ENCODE results near the gene COLEC11.

Gene COLEC11

GRCh38 chr2:3669656-3670055 is 74.7 kb downstream of the COLEC11 start:
- H3K27ac ChIP-seq, result no peak overlapping the region
- POLR2A ChIA-PET (ENCODE audit: low non-redundant PET), result no interaction called here
- TF ChIP-seq, protein P1, sequence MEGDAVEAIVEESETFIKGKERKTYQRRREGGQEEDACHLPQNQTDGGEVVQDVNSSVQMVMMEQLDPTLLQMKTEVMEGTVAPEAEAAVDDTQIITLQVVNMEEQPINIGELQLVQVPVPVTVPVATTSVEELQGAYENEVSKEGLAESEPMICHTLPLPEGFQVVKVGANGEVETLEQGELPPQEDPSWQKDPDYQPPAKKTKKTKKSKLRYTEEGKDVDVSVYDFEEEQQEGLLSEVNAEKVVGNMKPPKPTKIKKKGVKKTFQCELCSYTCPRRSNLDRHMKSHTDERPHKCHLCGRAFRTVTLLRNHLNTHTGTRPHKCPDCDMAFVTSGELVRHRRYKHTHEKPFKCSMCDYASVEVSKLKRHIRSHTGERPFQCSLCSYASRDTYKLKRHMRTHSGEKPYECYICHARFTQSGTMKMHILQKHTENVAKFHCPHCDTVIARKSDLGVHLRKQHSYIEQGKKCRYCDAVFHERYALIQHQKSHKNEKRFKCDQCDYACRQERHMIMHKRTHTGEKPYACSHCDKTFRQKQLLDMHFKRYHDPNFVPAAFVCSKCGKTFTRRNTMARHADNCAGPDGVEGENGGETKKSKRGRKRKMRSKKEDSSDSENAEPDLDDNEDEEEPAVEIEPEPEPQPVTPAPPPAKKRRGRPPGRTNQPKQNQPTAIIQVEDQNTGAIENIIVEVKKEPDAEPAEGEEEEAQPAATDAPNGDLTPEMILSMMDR (conservative IDR thresholded peaks at IDR 0.05; ENCODE audit: low read depth), result no peak
- CTCF ChIA-PET, result no interaction called here
- DNase-seq (ENCODE audit: low spot score), result no peak

GRCh38 chr2:3670376-3670775 is 75.5 kb downstream of the COLEC11 start:
- TF ChIP-seq, protein P1 (conservative IDR thresholded peaks at IDR 0.05; ENCODE audit: low read depth), result no peak
- no peak for DNase-seq (ENCODE audit: low spot score)
- POLR2A ChIA-PET (ENCODE audit: low non-redundant PET), result no interaction called here
- CTCF ChIA-PET, result no interaction called here
- no peak overlapping the region for H3K27ac ChIP-seq

GRCh38 chr2:3670941-3671340 is 76.0 kb downstream of the COLEC11 start:
- CTCF ChIA-PET, result interaction anchor here (0.6 to 0.7 kb wide), 2 partner anchors 69 to 1349 kb away, joined by 3 read pairs; no protein-coding TSS in a partner anchor
- POLR2A ChIA-PET (ENCODE audit: low non-redundant PET), result no interaction called here
- TF ChIP-seq, protein P1 (conservative IDR thresholded peaks at IDR 0.05; ENCODE audit: low read depth), result no peak
- DNase-seq (ENCODE audit: low spot score), result no peak
- no peak overlapping the region for H3K27ac ChIP-seq

DNA sequence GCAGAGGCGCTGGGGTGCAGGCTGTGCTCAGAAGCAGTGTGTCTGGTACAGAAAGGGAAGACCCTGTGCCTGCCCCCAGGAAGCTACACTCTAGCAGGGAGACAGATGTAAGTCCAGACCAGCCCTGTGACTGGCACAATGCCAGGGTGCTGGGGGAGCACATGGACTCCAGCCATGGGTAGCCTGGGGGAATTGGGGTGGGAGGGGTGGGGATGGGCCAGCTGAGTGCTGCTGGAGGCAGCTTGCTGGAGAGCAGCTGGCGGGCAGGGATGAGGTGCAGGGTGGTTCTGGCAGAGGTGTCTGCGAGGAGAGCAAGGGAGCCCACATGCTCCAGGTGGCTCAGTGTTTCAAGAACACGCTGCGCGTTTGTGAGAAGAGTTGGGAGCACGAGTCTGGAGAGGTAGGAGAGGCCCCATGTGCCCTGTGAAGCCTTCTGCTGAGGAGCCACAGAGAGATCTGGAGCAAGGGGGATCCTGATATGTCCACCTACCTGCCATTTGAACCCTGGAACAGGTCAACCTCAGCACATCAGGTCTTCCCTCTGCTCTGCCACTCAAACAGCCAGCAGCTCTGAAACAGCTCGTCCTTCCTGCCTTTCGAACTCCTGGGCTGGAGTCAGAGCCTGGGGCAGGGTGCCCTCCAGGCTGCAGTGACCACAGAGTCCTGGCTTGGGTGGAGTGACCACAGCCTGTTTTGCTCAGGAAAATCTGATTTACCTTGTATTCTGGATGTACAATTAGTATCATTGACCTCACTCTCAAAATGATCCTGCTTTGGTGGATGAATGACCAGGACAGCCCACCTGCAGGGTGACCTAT is 78.2 kb downstream of the COLEC11 start:
- no peak overlapping the region for H3K27ac ChIP-seq
- POLR2A ChIA-PET (ENCODE audit: low non-redundant PET), result no interaction called here
- TF ChIP-seq, protein P1 (conservative IDR thresholded peaks at IDR 0.05; ENCODE audit: low read depth), result no peak
- DNase-seq (ENCODE audit: low spot score), result no peak
- CTCF ChIA-PET, result no interaction called here

GRCh38 chr2:3674066-3674845 is 79.3 kb downstream of the COLEC11 start:
- POLR2A ChIA-PET (ENCODE audit: low non-redundant PET), result no interaction called here

DNA sequence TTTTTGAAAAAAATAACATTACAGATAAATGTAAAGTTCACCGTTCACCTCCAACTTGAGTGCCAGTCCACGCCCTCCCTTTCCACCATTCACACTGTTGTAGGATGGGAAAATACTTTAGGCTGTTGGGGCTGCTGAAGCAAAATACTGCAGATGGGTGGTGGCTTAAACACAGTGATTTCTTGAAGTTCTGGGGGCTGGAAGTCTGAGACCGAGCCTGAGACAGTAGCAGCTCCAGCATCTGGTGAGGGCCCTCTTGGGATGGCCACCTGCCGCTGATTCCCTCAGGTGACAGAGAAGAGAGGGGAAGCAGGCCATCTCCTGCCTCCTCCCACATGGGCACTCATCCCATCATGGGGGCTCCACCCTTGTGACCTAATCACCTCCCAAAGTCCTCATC is 80.8 kb downstream of the COLEC11 start:
- CTCF ChIA-PET, result no interaction called here
- TF ChIP-seq, protein P1 (conservative IDR thresholded peaks at IDR 0.05; ENCODE audit: low read depth), result no peak
- no peak for DNase-seq (ENCODE audit: low spot score)
- H3K27ac ChIP-seq, result no peak overlapping the region
- POLR2A ChIA-PET (ENCODE audit: low non-redundant PET), result no interaction called here

More at GRCh38 chr2:3674066-3674845, 79.3 kb downstream of the COLEC11 start:
- TF ChIP-seq, protein P1 (conservative IDR thresholded peaks at IDR 0.05; ENCODE audit: low read depth), result no peak
- no peak for DNase-seq (ENCODE audit: low spot score)
- H3K27ac ChIP-seq, result no peak overlapping the region
- CTCF ChIA-PET, result interaction anchor here (1.0 kb wide), 1 partner anchor 18 kb away, joined by 3 read pairs; no protein-coding TSS in a partner anchor

Data from RWPE1 (cell line).